ENCODE data around the gene HOXA5.

The HOXA5 gene

DNA sequence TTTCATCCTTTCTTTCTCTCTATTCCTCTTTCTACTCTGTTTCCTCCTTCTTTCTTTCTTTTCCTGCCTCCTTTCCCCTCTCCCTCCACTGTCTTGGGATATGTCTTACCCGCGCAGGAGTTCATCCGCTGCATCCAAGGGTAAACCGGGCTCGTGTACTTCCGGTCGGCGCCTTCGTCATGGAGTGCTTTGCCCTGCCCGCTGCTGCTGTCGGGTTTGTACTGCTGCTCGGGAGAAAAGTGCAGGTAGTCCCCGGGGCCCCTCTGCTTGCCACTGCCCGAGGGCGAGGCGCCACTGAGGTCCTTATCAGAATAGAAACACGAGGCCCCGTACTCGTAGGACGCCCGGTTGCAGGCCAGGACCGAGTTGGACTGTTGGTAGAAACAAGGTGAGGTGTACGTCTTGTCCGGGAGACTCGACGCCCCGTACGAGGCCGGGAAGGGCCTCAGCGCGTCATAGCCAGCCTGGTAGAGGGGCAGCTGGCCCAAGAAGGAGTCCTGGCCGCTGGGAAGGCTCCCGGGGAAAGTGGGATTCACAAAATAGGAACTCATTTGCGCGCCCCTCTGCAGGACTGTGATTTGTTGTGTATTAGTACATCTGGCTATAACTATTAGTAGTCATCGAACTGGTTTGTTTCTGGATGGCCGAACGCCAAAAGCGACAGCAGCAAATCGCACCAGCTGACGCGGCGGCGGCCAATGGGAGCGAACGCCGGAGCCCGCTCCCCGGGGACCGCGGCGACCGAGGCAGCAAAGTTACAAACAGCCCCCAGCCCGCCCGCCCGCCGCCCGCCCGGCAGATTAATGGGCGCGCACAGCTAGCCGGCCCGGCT is 3.9 kb upstream of the HOXA5 start, which contains the start of gene HOXA6:
TSS of gene HOXA6 (minus strand) at position 576 of the 832 bp plus-strand sequence. CDS start at position 551, 25 bp downstream.
- peak; percentile 52 for DNase-seq

DNA sequence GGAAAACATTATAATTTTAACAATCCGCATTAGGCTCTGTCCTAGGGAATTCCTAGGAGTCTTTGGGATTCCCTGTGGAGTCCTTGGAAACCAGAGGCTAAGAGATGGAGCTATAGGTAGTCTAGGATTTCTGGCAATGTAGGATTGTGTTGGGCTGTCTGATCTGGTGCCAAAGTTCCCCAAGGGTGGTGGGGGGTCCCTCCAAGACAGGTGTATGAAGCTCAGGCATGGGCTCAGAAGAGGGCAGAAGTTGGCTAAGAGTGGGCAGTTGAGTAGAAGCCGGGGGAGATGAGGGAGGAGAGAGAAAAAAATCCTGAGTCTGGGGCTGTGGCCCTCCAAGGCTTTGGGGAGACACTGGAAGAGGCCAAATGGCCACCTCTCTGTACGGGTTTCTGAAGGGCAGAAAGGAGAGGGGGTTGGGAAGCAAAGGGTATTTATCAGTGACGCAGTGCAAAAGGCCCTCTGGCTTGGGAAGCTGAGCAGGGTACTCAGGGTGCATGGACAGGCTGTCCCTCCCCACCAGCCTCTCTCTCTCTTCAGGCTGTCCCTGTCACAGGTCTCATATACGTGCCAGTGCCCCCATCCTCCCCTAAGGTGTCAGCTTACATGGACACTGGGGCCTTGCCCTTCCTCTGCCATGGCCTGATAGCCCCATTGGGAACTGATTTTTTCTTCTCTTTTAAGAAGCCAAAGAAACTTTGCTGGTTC is 3.2 kb upstream of the HOXA5 start:
- DNase-seq: no peak

DNA sequence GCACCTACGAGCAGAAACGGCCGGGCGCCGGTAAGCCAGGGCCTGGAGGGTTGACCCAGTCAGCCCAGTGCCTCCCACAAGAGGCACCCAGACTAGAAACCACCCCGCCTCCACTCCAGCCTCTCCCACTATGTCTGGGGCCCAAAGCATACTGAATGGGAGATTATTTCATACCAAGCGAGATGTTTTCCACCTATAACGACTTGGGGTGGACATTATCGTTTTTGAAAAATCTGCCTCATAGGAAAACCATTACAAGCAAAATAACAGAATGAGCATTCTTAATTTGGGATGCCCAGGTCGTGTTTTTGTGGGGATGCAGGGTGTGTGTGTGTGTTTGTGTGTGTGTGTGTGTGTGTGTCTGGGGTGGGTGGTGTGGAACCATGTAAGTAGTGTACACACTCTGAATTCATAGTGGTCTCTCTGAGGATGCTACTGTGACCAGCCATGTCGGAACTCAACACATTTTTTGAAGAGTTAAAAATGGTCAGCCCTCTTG is 2.5 kb upstream of the HOXA5 start:
- DNase-seq: no peak

DNA sequence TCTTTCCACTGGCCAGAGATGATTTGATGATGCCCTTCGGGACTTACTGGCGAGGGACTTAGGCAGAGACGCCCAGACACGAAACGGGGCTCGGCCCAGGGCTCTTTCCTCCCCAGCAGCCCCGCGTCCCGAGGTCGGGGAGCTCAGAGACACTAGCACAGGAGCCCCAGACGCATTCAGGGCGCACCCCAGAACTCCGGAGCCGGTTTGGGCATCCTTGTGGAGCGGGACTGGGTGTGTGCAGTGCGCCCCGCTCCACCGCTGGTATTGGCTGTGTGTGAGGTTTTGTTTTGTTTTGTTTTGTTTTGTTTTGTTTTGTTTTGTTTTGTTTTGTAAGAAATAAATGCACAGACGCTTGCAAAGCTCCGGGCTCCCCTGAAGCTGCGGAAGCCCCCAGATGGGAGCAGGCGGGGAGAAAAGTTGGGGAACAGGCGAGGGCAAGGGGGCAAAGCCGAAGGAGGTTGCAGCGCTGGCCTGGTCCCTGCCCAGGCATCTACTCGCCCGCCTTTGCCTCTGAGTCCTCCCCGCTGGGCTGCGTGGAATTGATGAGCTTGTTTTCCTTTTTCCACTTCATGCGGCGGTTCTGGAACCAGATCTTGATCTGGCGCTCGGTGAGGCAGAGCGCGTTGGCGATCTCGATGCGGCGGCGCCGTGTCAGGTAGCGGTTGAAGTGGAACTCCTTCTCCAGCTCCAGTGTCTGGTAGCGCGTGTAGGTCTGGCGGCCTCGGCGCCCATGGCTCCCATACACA is 1.9 kb upstream of the HOXA5 start:
- no peak for DNase-seq

DNA sequence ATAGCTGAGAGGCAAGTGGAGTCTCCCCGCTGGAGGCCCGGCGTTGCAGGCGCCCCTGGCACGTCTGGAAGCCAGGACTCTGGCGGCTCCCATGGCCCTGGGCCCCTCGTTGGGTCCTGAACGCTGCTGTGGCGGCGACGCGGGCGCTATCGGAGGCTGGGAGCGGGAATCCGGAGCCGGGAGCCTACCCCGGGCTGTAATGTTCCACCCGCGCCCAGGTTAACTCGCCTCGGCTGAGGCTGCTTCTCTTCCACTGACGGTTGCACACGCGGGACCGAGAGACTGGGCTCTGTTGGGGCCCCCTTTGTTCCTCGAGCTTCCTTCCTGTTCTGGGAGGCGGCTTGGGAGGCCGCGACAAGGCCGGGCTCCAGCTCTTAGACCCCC is 1.3 kb upstream of the HOXA5 start:
- no peak for DNase-seq

DNA sequence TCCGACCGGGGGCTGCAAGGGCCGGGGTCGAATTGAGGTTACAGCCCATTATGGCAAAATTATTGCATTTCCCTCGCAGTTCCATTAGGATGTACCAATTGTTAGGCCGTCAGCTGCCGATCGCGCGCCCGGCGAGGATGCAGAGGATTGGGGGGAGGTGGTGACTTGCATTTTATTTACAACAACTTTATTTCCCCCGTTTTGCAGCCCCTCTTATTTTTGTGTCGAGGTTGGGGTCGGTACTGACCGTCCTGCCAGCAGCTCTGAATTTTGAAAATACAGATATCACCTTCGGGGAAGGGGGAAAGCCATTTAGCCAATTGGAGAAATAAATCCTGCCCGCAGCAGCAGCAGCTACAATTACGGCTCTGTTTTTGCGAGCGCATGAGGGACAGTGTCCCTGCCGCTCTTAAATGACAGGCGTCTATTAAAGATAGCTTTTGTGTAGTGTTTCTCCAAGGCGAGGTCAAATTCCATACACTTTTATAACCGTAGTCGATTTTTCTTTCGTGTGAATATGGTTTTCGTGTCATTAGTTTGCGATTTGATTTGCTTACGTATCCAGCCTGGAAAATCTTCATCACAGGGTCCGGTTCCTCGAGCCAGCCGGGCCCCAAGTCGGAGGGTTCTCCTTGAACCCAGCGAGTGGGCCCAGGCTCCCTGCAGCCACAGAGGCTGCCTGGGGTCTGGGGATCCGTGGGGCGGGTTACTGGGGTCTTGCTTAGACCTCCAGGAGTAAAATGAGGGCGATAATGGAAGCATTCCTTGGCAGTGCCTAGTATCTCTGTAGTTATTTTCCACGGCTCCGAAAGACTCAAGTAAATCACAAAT is 684 bp upstream of the HOXA5 start:
- no peak for DNase-seq

DNA sequence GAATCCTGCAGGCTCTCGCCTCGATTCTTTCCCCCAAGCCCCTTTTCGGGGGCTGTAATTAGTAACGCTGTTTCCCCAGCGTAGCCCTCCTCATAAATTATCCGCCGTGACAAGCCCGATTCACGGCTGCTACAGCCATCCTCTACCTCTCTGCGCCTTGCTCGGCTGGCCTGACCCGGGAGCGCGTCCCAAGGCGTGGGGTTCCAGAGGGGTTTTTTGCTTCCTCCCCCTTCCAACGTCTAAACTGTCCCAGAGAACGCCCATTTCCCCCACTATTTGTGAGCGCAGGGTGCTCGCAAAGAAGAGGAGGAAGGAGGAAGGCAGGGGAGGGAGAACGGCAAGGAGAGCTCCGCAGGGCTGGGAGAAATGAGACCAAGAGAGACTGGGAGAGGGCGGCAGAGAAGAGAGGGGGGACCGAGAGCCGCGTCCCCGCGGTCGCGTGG is 880 bp downstream of the HOXA5 start:
- no peak for DNase-seq

DNA sequence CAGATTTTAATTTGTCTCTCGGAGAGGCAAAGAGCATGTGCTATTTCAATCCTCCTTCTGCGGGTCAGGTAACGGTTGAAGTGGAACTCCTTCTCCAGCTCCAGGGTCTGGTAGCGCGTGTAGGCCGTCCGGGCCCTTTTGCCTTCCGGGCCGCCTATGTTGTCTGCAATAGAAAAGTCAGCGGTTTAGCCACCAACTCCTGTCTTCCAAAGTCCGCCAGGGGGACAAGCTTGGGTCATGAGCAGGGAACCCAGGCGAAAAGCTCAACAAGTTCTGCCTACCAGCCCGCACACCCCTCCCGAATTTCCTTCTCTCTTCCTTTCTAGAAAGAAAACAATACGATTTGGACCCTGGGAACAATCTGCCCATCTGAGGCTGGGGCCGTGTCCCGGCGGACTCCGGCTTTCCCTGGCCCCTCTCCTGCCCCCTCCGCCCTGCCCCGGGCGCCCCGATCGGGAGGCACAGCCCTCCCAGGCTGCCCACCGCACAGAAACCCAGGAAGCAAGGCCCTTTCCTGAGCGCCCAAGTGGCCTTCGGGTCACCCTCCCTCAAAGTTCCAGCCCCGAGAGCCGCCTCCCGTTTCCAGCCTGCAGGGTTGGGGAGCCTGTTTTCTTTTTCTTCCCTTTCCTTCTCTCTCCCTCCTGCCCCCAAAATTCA is 1.4 kb downstream of the HOXA5 start:
- no peak for DNase-seq

DNA sequence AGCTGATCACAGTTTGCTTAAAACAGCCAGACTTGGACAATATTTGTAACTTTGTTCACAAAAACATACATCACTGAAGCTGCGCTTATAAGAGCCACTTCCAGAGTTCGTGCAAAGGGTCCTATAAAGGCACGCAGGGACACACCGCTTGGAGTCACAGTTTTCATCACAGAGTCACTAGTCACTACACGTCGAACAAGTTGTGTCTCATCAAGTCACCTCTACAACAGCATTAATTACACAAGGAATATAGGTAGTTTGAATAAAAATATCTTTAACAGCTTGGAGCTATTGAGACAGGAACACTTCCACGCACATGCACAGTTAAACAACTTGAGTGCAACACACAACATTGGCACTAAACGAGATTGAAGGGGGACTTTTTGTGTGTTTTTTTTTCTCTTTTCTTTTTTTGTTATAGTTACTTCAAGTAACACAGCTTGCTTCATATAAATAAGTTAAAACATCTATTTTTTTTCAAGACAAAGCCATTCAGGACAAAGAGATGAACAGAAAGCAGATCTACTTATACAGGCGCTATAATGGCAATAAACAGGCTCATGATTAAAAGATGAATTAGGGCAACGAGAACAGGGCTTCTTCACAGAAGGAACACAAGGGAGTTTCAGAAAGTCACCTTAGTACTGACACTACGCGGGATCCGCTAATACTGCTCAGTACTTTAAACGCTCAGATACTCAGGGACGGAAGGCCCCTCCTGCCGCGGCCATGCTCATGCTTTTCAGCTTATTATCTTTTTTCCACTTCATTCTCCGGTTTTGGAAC is 2.2 kb downstream of the HOXA5 start:
- no peak for DNase-seq

DNA sequence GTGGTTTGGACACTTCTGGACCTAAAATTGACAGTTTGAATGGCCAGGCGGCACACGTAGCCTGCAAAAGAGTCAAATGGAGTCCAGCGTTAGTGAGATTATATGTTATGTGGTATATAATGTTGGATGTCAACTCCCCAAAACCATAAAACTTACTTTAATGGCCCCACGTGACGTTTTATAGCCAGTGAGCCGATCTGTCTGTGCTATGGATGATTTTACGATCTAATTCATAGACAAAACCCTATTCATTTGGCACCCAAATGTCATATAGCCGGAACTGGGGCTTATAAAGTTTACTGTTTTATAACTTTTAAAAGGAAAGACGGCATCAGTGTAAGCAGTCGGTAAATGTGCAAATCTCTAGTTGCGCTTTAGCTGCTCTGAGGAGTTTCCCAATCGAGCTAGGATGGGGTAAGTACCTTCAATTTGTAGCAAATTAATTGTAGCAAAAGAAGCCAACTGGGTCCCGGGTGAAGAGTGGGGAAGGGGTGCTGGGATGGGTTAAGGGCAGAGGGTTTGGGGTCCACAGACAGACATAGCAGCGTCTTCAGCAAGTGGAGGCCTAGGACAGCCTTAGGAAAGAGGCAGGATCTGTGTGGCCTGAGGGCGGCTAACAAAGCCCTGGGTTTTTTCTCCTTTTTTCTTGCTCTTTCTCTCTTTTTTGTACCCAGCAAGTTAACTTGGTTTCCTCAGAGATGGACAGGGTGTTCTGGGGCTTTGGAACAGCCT is 3.2 kb downstream of the HOXA5 start:
- DNase-seq: no peak

DNA sequence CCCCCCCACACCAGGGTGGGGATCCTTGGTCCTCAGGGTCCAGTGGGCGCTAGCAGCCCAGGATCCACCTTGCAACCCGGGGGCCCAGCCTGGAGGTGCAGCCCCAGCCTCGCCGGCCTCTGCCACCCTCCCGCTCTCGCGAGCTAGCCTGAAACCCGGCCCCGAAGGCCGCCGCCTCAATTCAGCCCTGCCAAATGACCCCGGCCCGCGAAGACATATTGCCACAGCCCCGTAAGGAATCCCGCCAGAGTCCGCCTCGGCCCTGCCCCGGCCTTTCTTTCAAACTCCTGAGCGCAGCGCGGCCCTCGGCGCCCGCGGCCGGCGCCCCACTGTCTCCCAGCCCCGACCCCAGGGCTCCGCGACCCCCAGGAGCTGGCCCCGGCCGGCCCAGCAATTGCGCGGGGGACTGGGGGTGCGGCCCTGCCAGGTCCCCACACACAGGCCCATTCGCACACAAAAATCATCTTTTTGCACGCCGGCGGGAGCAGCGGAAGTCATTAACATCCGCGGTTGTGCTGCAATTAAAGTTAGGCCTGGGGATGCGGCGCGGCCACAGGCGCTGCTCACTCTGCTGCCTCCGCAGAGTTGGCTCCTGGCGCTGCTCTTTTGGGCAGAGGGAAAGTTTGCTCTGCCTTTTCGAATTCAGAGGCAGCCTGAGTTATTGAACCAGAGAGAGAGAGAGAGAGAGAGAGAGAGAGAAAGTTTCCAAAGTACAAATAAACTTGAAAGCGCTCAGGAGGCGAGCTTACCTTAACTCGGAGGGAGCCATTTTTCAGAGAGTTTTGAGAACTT is 4.0 kb downstream of the HOXA5 start:
- no peak for DNase-seq

DNA sequence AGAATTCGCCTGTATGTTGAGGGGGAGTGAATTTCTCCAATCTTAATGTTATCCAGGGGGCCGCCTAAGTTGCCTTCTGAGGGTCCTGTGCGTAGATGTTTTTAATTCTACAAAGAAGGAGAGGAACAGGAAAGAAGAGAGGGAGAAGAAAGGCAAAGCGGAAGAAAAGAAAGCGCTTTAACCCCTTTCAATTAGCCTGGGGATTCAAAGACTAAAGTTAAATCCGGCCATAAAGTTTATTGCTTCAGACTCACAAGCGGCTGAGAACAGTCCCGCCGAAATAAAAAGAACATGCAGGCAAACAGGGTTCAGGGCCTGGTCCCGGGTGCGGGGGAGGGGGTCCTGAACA is 4.5 kb downstream of the HOXA5 start:
- DNase-seq: no peak

DNA sequence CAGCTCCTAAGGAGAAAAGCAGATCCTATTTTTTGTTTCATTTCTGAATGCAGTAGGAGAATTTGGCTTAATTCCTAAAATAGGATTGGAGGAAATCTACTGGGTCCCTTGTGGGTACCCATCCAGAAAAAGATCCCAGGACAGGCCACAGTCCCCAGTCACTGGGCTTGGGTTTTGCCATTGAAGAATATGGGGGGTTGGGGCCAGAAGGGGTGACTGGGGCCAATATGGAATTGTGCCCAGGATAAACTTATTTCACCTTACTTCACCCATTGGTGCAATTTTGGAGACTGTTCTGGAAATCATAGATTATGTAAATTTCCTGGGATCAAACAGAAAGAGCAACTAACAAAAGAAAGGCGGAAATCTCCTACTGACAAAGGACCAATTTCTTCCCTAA is 5.0 kb downstream of the HOXA5 start:
- no peak for DNase-seq

DNA sequence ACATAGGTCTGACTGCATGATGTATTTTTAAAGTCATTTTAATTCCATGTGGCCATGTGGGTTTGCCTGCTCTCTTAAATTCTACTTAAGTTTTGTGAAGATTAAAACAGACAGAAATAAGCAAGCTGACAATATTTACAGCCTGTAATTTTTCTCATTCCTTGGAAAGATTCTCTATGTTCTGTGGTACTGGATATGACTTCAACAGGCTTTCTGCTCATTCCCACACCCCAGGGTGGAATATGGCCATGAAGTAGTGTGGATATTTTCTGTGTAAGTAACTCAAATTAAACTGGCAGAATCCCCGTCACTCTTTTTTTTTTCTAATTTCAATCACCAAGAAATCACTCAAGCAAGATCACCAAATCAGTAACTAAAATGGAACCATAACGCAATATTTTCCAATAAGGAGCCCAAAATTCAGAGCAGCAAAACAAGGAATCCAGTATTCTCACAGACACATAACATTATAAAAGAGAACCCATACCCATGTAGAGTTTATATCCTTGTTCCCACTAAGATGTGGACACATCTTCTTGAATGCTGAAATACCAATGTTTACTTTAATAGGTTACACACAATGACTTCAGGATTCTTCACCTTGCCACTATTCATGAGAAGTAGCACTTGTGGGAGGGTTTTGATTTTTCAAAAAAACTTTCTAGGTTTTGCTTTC is 5.7 kb downstream of the HOXA5 start:
- no peak for DNase-seq

DNA sequence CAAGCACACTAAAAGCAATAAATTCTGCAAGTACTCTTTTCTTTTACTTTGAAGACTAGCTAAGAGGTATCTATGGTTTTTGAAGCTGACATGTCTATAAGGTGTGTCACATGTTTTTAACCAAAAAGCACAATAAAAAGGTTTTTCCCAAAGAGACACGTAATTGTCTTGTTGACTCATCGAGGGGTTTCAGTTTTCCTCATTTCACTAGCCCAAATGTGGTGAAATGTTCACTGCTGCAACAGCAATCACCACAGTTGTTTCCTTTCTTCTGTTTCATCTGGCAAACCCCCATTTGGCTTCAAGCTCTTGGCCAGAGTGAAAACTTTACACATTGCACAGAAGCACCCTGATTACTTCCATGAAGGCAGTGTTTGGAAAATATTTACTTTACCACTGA is 9.1 kb downstream of the HOXA5 start:
- DNase-seq: no peak

DNA sequence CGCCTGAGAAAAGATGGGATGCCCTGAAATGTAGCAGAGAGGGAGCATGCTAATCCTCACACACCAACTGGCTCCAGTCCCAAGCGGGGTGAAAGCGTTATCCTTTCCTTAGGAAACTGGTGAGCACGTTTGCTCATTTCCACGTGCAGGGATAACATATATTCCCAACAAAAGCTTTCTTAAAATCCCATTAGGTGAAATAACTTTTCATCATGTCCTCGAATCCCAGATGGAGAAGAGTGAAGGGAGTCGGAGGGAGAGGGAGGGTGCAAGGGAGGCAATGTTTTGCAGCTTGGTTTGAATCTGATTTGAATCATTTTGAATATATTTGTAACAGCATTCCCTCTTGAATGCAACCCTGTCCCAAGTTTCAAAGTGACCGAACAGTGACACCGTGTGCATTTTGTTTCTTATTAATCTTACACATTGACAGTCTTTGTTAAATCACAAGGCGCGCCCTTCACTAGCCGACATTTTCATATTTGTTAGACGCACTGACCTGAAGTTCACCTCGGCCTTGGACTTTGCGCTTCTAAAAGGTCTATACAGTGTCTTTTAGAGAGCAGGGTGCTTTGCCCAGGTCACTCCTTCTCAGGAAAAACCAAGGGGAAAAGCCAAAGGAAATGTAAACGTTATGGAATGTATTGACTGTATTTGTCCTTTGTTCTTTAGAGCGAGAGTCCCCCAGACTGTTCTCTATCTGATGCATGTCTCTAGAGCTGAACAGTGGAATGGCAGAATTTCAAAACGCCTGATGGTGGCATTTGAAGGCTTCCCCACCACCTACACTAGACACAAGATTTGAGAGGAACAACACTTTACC is 9.9 kb downstream of the HOXA5 start:
- no peak for DNase-seq

DNA sequence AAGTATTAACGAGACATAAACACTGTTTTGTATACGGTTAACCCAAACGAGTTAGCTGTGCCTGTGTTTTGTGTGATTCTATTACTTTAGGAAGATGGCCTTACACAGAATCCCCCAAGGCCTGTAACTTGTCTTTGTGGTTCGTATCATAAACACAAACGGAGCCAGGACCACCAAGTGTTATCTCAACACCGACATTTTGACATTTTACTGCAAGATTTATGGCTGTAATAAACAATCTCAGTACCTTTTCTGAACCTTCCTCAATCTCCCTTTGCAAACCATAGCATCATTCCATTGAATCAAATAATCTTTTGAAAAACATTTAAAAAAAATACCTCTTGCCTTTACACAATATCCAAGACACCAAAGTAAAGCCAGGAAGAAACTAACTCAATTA is 10.5 kb downstream of the HOXA5 start:
- DNase-seq: no peak

DNA sequence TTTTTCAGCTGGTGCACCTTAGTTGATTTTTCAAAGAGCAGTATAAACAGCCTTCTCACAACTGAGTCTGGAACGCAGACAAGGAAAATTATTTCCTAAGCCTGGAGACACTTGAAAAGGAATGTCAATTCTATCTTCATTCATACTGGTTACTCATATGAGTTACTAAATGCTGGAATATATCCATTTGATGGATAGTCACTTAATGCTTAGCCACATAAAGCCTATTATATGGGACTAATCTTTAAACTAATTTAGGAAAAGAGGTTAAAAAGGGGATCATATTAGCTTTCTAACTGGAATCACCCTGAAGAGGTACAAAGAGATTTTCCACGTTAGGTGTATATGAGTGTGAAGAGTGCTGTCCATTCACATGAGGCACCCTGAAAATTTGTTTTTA is 11.3 kb downstream of the HOXA5 start:
- DNase-seq: no peak
